Fibroblast of skin of left quadriceps (primary cell): Measurements from ENCODE around the gene RBFOX1.

Experiments
- DNase-seq, 2 experiments: peaks; one replicate each; pipeline ENCODE4 v3.0.0-alpha.2; 2013; ENCODE audit warnings: low read depth in 2 of 2

RBFOX1 gene

DNA sequence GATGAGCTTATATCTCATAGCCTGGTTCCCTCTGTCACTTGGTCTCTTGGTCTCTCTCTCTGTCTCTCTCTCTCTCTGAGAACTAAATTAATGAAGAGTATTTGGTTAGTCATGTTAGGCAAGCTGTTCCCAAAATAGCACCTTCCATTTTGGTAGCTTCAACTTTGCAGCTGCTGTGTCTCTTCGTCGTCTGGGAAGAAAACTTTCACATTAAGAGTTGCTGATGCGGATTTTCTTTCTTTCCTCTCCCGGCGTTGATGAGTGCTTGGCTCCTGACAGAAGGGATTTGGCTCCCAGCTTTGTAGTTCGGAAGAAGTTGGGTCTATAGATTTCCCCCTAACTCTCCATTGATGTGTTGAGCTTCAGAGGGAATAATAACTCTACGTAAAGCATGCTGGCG lies at the start of gene RBFOX1:
Gene RBFOX1, plus strand, starts transcription at position 235 of the 400 bp plus-strand sequence.
- DNase-seq: no peak

DNA sequence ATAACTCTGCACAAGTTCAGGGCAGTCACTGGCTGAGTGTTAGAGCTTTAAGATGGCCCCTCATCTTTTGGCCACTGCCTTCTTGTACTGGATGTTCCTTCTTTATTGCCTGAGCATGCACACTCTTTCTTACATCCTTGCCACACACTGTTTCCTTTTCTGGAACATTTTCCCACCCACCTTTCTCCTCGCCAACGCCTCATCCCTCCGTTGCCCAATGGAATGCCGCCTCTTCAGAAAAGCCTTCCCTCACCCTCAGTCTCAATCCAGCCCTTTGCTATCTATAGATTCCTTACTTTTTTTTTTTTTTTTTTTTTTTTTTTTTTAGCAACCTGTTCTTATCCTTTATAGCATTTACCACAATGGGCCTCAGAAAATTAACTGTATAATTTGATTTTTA lies 47.9 kb upstream of the RBFOX1 start:
- DNase-seq: no peak

- no peak for DNase-seq
Measured at GRCh38 chr16:7285520-7285919, 47.1 kb upstream of the RBFOX1 start.

- DNase-seq: no peak
Measured at GRCh38 chr16:7289299-7289698, 43.3 kb upstream of the RBFOX1 start.

GRCh38 chr16:7290682-7291081 lies 42.0 kb upstream of the RBFOX1 start:
- DNase-seq: no peak

- DNase-seq: no peak
Measured at GRCh38 chr16:7294020-7294419, 38.6 kb upstream of the RBFOX1 start.

DNA sequence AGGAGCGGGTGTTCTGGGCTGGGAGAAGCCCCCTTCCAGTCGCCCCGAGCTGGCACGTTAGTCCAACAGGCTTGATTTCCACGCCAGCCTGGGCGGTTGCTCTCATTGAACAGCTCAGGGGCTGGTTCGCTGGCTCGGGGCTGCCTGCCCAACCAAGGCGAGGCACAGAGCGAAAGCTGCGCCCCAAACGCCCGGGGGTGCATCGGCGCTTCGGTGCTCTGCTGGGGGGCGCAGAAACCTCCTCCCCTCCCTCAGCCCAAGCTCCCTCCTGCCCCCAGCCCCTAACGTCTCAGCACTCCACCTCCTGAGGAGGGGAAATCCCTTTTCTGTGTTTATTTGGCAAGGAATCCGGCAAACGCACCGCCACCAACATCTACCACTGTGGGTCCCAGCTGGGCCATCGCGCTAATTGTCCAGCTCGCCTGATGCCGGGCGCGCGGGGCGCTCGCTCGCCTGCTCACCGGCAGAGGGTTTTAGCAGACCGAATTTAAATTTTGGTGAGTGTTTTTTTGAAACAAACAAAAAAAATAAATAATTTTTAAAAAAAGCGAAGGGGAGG lies 29.5 kb upstream of the RBFOX1 start:
- DNase-seq: no peak

DNA sequence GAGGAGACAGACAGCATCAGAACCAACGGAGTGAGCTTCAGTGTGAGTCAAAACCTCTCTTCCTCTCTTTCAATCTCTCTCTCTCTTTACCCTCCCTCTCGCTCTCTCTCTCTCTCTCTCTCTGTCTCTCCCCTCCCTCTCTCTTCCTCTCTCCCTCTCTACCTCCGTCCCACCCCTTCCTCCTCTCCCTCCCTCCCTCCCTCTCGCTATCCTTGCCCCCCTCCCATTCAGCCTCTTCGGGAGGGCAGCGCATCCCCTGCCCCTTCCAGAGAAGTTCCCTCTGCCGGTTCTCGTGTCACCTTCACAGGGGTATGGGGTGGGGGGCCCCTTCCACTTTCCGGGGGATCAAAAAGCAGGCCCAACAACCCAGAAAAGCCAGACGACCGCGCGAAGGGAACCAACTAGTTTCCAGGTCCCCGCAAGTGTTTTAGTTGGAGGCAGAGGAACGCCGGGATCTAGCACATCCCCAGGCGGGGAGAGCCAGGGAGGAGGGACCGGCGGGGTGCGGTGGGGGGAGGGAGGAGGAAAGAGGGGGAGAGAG lies 28.9 kb upstream of the RBFOX1 start:
- DNase-seq: no peak

GRCh38 chr16:7304279-7304678 lies 28.4 kb upstream of the RBFOX1 start:
- no peak for DNase-seq

DNA sequence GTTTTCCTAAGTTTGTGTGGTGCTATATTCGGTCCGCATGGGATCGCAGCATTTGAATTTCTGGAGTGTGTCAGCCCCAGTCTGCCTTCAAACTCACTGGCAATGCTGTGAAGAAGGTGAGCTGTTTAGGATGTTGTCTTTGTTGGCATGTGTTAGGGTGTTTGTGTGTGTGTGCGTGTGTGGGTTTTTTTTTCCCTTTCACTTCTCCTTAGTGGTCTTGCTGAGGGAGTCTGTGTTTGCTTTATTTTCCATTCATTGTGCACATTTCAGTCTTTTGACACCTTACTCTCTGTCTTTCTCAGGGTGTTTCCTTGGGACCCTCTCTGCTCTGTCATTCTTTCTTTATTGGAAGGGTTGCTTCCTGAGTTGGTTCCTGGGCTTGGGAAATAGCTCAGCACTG lies 27.7 kb upstream of the RBFOX1 start:
- DNase-seq: no peak

GRCh38 chr16:7313170-7313569 lies 19.5 kb upstream of the RBFOX1 start:
- no peak for DNase-seq

GRCh38 chr16:7314163-7314562 lies 18.5 kb upstream of the RBFOX1 start:
- no peak for DNase-seq

DNA sequence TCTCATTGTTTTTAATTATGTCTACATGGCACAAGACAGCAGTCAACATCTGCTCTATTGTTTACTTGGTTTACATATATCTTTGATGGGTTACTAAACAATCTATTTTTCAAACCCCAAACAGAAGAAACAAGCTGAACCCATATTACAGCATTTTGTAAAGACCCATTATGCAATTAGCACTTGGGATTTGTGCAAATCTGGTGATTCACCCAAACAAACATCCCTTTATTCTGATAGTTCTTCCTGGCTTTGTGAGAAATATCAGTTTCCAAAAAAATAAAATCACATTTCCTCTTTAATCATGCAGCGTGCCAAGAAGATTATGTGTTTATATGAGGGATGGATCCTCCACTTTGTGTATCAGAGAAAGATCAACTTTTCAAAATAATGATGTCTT lies 16.8 kb upstream of the RBFOX1 start:
- no peak for DNase-seq

DNA sequence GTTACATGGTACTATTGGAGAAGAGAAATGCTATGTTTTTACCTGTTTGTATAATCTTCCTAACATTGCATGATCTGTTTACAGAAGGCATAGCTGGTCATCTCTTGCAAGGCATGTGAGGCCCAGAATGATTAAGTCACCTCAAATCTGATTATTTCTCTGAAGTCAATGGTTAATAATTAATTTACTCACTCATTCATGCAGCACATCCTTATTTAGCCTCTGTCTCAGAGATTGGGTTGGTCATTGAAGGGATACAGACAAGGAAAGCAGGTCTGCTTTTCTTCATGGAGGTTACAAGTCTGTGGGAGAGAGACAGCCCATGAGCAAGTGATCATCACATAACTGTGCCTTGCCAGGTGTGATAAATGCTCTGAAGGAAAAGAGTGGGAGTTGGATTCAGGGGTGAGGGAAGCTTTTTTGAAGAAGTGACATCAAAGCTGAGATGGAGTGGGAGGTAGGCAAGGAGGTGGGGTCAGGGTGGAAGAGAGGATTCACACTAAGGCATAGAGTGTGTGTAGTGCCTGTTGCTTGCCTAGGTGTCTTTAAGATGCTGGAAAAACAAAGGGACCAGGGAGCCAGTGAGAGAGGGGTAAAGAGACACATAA lies 16.3 kb upstream of the RBFOX1 start:
- no peak for DNase-seq

- no peak for DNase-seq
Measured at GRCh38 chr16:7317982-7318381, 14.7 kb upstream of the RBFOX1 start.

- DNase-seq: no peak
Measured at GRCh38 chr16:7318686-7319085, 14.0 kb upstream of the RBFOX1 start.

DNA sequence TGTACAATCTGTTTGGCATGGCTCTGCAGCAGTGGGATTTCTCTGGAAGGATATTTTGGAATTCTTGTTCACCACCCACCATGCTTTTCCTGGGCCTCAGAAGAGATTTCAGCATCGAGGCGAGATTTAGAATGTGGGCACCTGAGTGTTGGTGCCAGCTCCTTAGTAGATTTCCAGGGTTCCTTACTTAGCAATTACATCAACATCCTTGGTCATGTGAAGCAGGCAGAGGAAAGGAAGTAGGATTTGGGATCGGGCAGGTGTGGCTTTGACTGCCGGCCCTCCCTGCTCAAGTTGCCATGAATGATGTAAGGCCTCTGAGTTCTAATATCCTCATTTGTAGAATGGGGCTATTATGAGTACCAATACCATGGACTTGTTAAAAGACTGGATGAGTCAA lies 13.1 kb upstream of the RBFOX1 start:
- DNase-seq: no peak

DNA sequence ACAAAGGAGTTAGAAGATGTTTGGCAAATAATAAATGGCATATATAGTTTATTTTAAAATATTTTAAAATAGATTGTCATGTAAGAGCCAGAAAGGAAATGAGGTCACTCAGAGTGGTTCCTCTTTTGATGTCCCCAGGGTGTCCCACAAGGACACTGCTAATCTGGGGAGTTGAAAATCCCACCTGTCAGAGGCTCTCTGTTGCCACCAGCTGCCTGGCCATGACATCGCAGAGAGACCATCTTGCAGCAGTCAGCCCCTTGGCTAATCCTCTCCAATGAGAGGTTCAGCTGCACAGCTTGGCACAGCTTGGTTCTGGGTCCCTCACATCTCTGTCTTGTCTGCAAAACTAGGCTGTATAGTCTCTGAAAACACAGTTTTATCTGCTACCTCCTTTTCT lies 11.0 kb upstream of the RBFOX1 start:
- DNase-seq: no peak

DNA sequence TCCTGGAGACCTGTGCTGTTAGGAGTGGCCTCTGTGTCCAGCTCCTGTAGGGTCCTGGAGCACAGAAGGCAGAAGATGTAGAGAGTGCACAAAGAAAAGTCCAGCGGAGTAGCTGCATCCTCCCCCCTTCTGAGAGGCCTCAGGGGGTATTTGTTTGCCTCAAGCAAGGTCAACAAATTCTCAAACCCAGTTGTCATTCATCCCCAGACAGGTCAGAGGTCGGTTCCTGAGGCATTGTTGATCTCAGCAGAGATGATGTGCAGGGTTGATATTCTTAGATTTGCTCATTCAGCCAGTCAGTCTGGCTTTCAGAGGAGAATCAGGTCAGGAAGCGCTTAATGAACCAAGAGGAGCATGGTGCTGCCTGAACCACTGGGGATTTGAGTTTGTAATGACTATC lies 8.3 kb upstream of the RBFOX1 start:
- no peak for DNase-seq

DNA sequence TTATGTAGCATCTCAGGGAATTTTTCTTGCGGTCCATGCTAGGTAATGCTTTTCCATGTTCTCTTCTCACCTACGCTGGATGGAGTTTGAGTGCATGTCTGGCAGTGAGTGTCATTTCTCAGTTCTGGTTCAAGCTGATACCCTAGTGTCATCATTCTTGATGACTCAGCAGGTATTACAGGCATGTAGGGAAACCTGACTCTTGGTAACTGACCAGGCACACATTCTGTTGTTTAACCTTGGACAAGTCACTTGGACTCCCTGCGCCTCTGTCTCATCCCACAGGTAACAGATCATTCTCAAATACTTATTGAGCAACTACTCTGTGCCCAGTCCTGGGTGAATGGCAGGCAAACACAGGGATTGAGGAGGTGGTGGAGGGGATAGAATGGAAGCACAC lies 6.8 kb upstream of the RBFOX1 start:
- no peak for DNase-seq

DNA sequence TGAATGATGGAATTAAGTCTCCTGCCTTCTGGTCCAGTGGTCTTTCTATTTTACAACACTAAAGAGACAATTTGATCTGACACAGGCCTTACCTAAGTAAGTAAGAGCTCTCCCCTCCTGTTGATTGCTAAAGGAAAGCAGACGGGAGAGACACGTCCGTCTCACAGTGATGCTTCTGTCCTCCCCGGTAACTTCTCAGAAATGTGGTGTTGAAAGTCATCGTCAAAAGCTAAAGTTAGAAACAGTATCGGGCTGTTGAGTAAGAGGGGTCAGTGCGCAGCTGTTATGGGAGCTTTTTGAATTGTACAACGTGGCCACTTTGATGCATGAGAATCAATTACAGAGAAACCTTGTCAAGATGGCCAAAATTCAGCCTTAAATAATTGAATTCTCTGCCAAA lies 1.9 kb upstream of the RBFOX1 start:
- no peak for DNase-seq

- DNase-seq: no peak
Measured at GRCh38 chr16:7331997-7332396, 648 bp upstream of the RBFOX1 start.

DNA sequence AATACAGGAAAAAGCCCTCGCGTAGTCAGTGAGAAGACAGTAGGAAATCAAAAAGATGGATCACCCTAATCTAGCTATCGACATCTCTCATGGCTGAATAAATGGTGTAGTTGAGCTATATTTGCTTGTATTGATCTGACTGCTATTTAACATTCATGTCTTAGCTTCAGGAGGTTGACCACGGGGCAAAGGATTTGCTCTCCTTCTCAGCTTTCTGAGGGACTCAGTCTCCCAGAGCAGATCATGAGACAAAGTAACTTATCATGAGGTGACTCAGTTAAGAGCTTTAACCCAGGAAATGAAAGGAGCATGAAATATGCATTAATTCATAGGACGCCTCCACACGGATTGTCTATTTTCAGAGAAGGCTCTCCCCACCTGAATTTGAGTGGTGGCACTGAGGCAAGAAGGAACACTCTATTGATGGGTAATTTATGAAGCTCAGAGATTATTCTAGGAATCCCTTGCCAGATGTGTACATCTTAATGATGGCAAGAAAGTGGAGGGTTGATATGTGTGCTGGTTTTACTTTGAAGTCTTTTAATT lies 608 bp downstream of the RBFOX1 start:
- no peak for DNase-seq
